IMR-90 (cell line): Measurements from ENCODE around the gene TIMM17B. TPM values are rescaled to one million over a fixed set of nuclear protein-coding genes. Genes with fewer than 3 reads are reported as not detected.

ENCODE experiments used
- ATAC-seq: fragments of 200-7000 bp; cut with Tn5 transposase; 2 replicates; pipeline ENCODE4 v1.9.1; 2020; ENCODE audit warnings: low read depth, mild to moderate bottlenecking, moderate library complexity
- BruUV-seq: library from RNA; stranded (reverse); fragments of 400-500 nt; replicated peaks from 2 replicates; lab custom pipeline; 2021; lab: Mats Ljungman, UMichigan
- CTCF ChIA-PET: fragments of 300-600 bp; formaldehyde crosslinking; extraction: SDS; loops from one replicate; lab custom pipeline; 2021; ENCODE audit warnings: antibody characterized with exemption; lab: Yijun Ruan, JAX
- POLR2A ChIA-PET: fragments of 300-600 bp; sonication (Branson Sonifier 250); formaldehyde crosslinking; loops from one replicate; lab custom pipeline; 2022; ENCODE audit warnings: antibody characterized with exemption; ENCODE audit not compliant: unreplicated experiment; lab: Charles Lee
- DNase-seq: peaks from one replicate; pipeline ENCODE4 v3.0.0; 2013
- H2AFZ ChIP-seq: replicated peaks from 2 replicates; pipeline ENCODE3; 2013; ENCODE audit warnings: low read length, mild to moderate bottlenecking; ENCODE audit not compliant: poor library complexity
- H2AK5ac ChIP-seq: 2 replicates; pipeline ENCODE4 v1.6.1; 2013; ENCODE audit warnings: low read depth, low read length, inconsistent platforms
- H2AK9ac ChIP-seq: replicated peaks from 2 replicates; pipeline ENCODE3; 2013; ENCODE audit warnings: mild to moderate bottlenecking, low read depth, low read length, moderate library complexity; ENCODE audit not compliant: poor library complexity
- H2BK120ac ChIP-seq: 2 replicates; pipeline ENCODE4 v1.6.1; 2013; ENCODE audit warnings: low read depth, low read length, inconsistent platforms
- H2BK15ac ChIP-seq: 3 replicates; pipeline ENCODE4 v1.6.1; 2013; ENCODE audit warnings: low read depth, low read length, inconsistent platforms
- H2BK20ac ChIP-seq: 2 replicates; pipeline ENCODE4 v1.6.1; 2013; ENCODE audit warnings: low read depth, mild to moderate bottlenecking, inconsistent platforms, low read length, moderate library complexity
- H2BK5ac ChIP-seq: 2 replicates; pipeline ENCODE4 v1.6.1; 2013; ENCODE audit warnings: mild to moderate bottlenecking, low read depth, low read length, inconsistent platforms; ENCODE audit not compliant: poor library complexity, severe bottlenecking
- H3K14ac ChIP-seq: replicated peaks from 2 replicates; pipeline ENCODE4 v1.6.1; 2013; ENCODE audit warnings: low read depth, low read length, inconsistent platforms
- H3K18ac ChIP-seq: 2 replicates; pipeline ENCODE4 v1.6.1; 2013; ENCODE audit warnings: low read depth, low read length, control low read depth
- H3K23ac ChIP-seq: 2 replicates; pipeline ENCODE4 v1.6.1; 2013; ENCODE audit warnings: low read depth, low read length, inconsistent platforms
- H3K27ac ChIP-seq: 2 replicates; pipeline ENCODE4 v1.5.1; 2013; ENCODE audit warnings: mild to moderate bottlenecking, control low read depth, low read length; ENCODE audit not compliant: insufficient read depth
- H3K27me3 ChIP-seq: 2 replicates; pipeline ENCODE4 v1.6.1; 2013; ENCODE audit warnings: low read length; ENCODE audit not compliant: control insufficient read depth, insufficient read depth
- H3K36me3 ChIP-seq: 2 replicates; pipeline ENCODE4 v1.6.1; 2013; ENCODE audit warnings: low read length, mixed read lengths; ENCODE audit not compliant: control insufficient read depth, insufficient read depth
- H3K4ac ChIP-seq: 2 replicates; pipeline ENCODE4 v1.6.1; 2013; ENCODE audit warnings: low read depth, low read length, inconsistent platforms
- H3K4me1 ChIP-seq: 2 replicates; pipeline ENCODE4 v1.6.1; 2013; ENCODE audit warnings: low read length, mixed read lengths; ENCODE audit not compliant: control insufficient read depth, insufficient read depth
- H3K4me2 ChIP-seq: 2 replicates; pipeline ENCODE4 v1.6.1; 2013; ENCODE audit warnings: low read depth, mild to moderate bottlenecking, control low read depth, low read length, moderate library complexity
- H3K4me3 ChIP-seq: 2 replicates; pipeline ENCODE4 v1.5.1; 2013; ENCODE audit warnings: low read depth, mild to moderate bottlenecking, control low read depth, low read length, moderate library complexity; ENCODE audit not compliant: insufficient read depth
- H3K56ac ChIP-seq: 2 replicates; pipeline ENCODE4 v1.6.1; 2013; ENCODE audit warnings: low read length, inconsistent platforms; ENCODE audit not compliant: insufficient read depth; ENCODE audit errors: extremely low read depth
- H3K79me1 ChIP-seq, 2 experiments: 2 replicates each; pipeline ENCODE4 v1.6.1; 2013; ENCODE audit warnings: low read length in 2 of 2, inconsistent platforms in 1 of 2, low read depth in 1 of 2
- H3K9ac ChIP-seq: 2 replicates; pipeline ENCODE4 v1.6.1; 2013; ENCODE audit warnings: low read depth, low read length, control low read depth
- H3K9me1 ChIP-seq: 2 replicates; pipeline ENCODE4 v1.6.1; 2013; ENCODE audit warnings: low read length, inconsistent platforms; ENCODE audit not compliant: insufficient read depth
- H3K9me3 ChIP-seq: 2 replicates; pipeline ENCODE4 v1.6.1; 2013; ENCODE audit warnings: low read length; ENCODE audit not compliant: control insufficient read depth, insufficient read depth
- H4K20me1 ChIP-seq: 2 replicates; pipeline ENCODE4 v1.6.1; 2013; ENCODE audit warnings: low read length, inconsistent platforms; ENCODE audit not compliant: insufficient read depth
- H4K5ac ChIP-seq: 2 replicates; pipeline ENCODE4 v1.6.1; 2013; ENCODE audit warnings: mild to moderate bottlenecking, low read depth, low read length, control low read depth
- H4K8ac ChIP-seq, 2 experiments: 2 replicates each; pipeline ENCODE4 v1.6.1; 2013; ENCODE audit warnings: low read depth in 2 of 2, low read length in 2 of 2, control low read depth in 1 of 2, inconsistent platforms in 1 of 2
- H4K91ac ChIP-seq: 2 replicates; pipeline ENCODE4 v1.6.1; 2013; ENCODE audit warnings: low read depth, low read length, inconsistent platforms; ENCODE audit not compliant: insufficient read depth
- CTCF ChIP-seq: conservative IDR thresholded peaks from 2 replicates; pipeline ENCODE4 v1.5.1; 2012; ENCODE audit warnings: mild to moderate bottlenecking, low read depth, low read length, improper control_type of control experiment
- FOS ChIP-seq: fragments of 150-350 bp; IDR thresholded peaks from 2 replicates; pipeline ENCODE4 v1.6.1; 2016; ENCODE audit warnings: low read depth, low read length
- MAFK ChIP-seq: IDR thresholded peaks from 2 replicates; pipeline ENCODE4 v1.6.1; 2012; ENCODE audit warnings: low read depth, low read length, improper control_type of control experiment
- MXI1 ChIP-seq: IDR thresholded peaks from 2 replicates; pipeline ENCODE4 v1.6.1; 2012; ENCODE audit warnings: low read depth, mild to moderate bottlenecking, low read length, moderate library complexity, borderline replicate concordance
- NFE2L2 ChIP-seq: fragments of 150-350 bp; IDR thresholded peaks from 2 replicates; pipeline ENCODE4 v1.6.1; 2016; ENCODE audit warnings: low read depth, mild to moderate bottlenecking, low read length
- RAD21 ChIP-seq: IDR thresholded peaks from 2 replicates; pipeline ENCODE4 v1.6.1; 2012; ENCODE audit warnings: low read length, improper control_type of control experiment
- RCOR1 ChIP-seq: IDR thresholded peaks from 2 replicates; pipeline ENCODE4 v1.6.1; 2012; ENCODE audit warnings: mild to moderate bottlenecking, low read length, improper control_type of control experiment; ENCODE audit not compliant: insufficient replicate concordance
- RFX5 ChIP-seq: IDR thresholded peaks from 2 replicates; pipeline ENCODE4 v1.8.0; 2012; ENCODE audit warnings: low read depth, mild to moderate bottlenecking, low read length, moderate library complexity
- USF2 ChIP-seq: fragments of 150-350 bp; IDR thresholded peaks from 2 replicates; pipeline ENCODE4 v1.6.1; 2017; ENCODE audit warnings: mild to moderate bottlenecking, antibody characterized with exemption, low read length, low read depth
- WGBS, 2 experiments: methylation state at CpG; one replicate each; pipeline versions ENCODE4 v1.1.5 to v1.1.7; 2013; ENCODE audit warnings: missing lambda C conversion rate in 2 of 2; ENCODE audit not compliant: insufficient read length in 1 of 2; ENCODE audit errors: extremely low coverage in 2 of 2; 5-methylcytosine and 5-hydroxymethylcytosine counted together
- dilution Hi-C: fragments of 300-500 bp; cut with HindIII; formaldehyde crosslinking; loops from one replicate; pipeline ENCODE4 v1.14.3; 2018; ENCODE audit warnings: low sequenced_read_pairs; ENCODE audit not compliant: unreplicated experiment
- in situ Hi-C: fragments of 300-500 bp; cut with MboI; formaldehyde crosslinking; loops from 3 replicates; pipeline ENCODE4 v1.14.3; 2019; ENCODE audit warnings: low sequenced_read_pairs, inconsistent platforms, mixed read lengths
- intact Hi-C: fragments of 100-400 bp; cut with micrococcal nuclease; formaldehyde crosslinking; loops from 2 replicates; pipeline ENCODE4 v1.10.0; 2022
- polyA plus RNA-seq, 3 experiments: library from polyadenylated mRNA; depleted of rRNA; stranded (reverse); fragments of >200 nt; gene quantifications; 2 replicates each; pipeline ENCODE4 v1.2.3, GENCODE V29; 2012; ENCODE audit warnings: low replicate concordance in 1 of 3
- total RNA-seq: library from RNA; depleted of rRNA; stranded (reverse); fragments of >200 nt; gene quantifications from 2 replicates; pipeline ENCODE4 v1.2.3, GENCODE V29; 2012

TIMM17B gene
- total and polyA plus RNA-seq, 2 of the 4 experiments (the other 2 are of a cell fraction), result 28.7 to 73.6 TPM

DNA sequence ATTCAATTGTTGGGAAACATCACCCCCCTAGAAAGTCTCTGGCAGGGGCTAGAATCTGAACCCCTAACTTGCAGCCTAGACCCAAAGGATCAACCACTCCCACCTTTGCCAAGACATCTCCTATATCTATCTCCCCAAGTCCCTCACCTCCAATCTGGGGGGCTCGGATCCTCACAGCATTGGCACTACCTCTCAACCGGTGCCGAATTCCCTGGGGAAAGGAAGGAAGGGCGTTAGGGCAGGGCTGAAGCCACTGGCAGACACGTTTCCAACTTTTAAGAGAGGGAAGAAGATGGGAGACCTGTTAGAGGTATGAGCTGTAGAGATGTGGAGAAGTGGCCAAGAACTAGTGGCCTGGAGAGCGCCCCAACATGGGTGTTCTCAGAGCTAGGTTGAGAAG is 2.7 kb downstream of the TIMM17B start:
- Histone ChIP-seq H3K36me3 (no peaks in the 10 kb centered on the region), H3K18ac (no peak overlapping the region), H2BK20ac (no peak overlapping the region), H2AK5ac (no peak overlapping the region), H2BK15ac (no peak overlapping the region), H3K27ac (no peak overlapping the region), H3K9me3 (no peaks in the 10 kb centered on the region), H3K23ac (no peak overlapping the region), H2BK120ac (no peak overlapping the region), H3K4me2 (no peak overlapping the region), H3K9ac (no peak overlapping the region), H3K14ac (no peak overlapping the region), H4K91ac (no peak overlapping the region), H3K4ac (no peak overlapping the region), H3K56ac (no peak overlapping the region), H3K4me1 (0 out of 2 replicates have a peak, but pooled peaks cover 2% of the 10 kb centered on the region), H2AK9ac (no peak overlapping the region), H3K27me3 (no peaks in the 10 kb centered on the region), H4K8ac (no peak overlapping the region), H4K5ac (no peak overlapping the region), H3K9me1 (0 out of 2 replicates have a peak, but pooled peaks cover 7% of the 10 kb centered on the region), H2BK5ac (no peak overlapping the region), H2AFZ (no peak overlapping the region), H4K20me1 (peaks cover 6% of the 10 kb centered on the region; the same call in 1 of the 2 replicates), H3K4me3 (no peak overlapping the region), H3K79me1 (peaks cover 6 to 22% of the 10 kb centered on the region in 2 experiments)
- ChIA-PET POLR2A (no interaction called here), CTCF (no interaction called here)
- TF ChIP-seq CTCF, result no peak
- no peak for TF ChIP-seq RCOR1
- no peak for TF ChIP-seq MXI1
- no peak for TF ChIP-seq NFE2L2
- TF ChIP-seq MAFK, result no peak
- no peak for TF ChIP-seq RFX5
- TF ChIP-seq RAD21, result no peak
- no peak for TF ChIP-seq FOS
- TF ChIP-seq USF2, result no peak
- DNase-seq, result no peak
- dilution Hi-C loops (no loop called here), in situ Hi-C loops (no loop called here), intact Hi-C loops (no loop called here)
- WGBS, 2 experiments, result 60% methylated on average over 1 of the region's 6 CpGs; no CpG with 5 or more reads in 1 of the 2 experiments
- BruUV-seq, result no TSS peak
- no peak for ATAC-seq
